H9 (cell line): ENCODE data around the gene PDE4A. TPM values are rescaled to one million over a fixed set of nuclear protein-coding genes. Genes with fewer than 3 reads are reported as not detected.

Source experiments
- DNase-seq: peaks from one replicate; pipeline ENCODE4 v3.0.0-alpha.2; 2017
- H2AFZ ChIP-seq: one replicate; pipeline ENCODE4 v1.6.1; 2013; ENCODE audit warnings: mild to moderate bottlenecking, low read length, control low read depth, moderate library complexity
- H2AK5ac ChIP-seq: 2 replicates; pipeline ENCODE4 v1.6.1; 2013; ENCODE audit warnings: low read length, control low read depth, mixed read lengths; ENCODE audit not compliant: insufficient read length
- H2BK120ac ChIP-seq: one replicate; pipeline ENCODE4 v1.6.1; 2013; ENCODE audit warnings: low read depth, mild to moderate bottlenecking, low read length, control low read depth, inconsistent platforms; ENCODE audit not compliant: poor library complexity, severe bottlenecking
- H2BK12ac ChIP-seq: 2 replicates; pipeline ENCODE4 v1.6.1; 2013; ENCODE audit warnings: low read length, control low read depth, mixed read lengths, low read depth; ENCODE audit not compliant: insufficient read length
- H2BK15ac ChIP-seq: 2 replicates; pipeline ENCODE4 v1.6.1; 2013; ENCODE audit warnings: low read depth, low read length, control low read depth
- H2BK20ac ChIP-seq: one replicate; pipeline ENCODE4 v1.6.1; 2013; ENCODE audit warnings: low read depth, mild to moderate bottlenecking, low read length, control low read depth, inconsistent platforms; ENCODE audit not compliant: poor library complexity, severe bottlenecking
- H2BK5ac ChIP-seq: 2 replicates; pipeline ENCODE4 v1.6.1; 2013; ENCODE audit warnings: low read length, control low read depth, mixed read lengths; ENCODE audit not compliant: insufficient read length
- H3K14ac ChIP-seq: 2 replicates; pipeline ENCODE4 v1.6.1; 2013; ENCODE audit warnings: low read length, control low read depth; ENCODE audit not compliant: insufficient read depth
- H3K18ac ChIP-seq: 2 replicates; pipeline ENCODE4 v1.6.1; 2013; ENCODE audit warnings: low read depth, mild to moderate bottlenecking, mixed read lengths, low read length, control low read depth; ENCODE audit not compliant: insufficient read length
- H3K23ac ChIP-seq: 2 replicates; pipeline ENCODE4 v1.6.1; 2013; ENCODE audit warnings: low read length, control low read depth, mixed read lengths, low read depth; ENCODE audit not compliant: insufficient read length
- H3K23me2 ChIP-seq: 2 replicates; pipeline ENCODE4 v1.6.1; 2013; ENCODE audit warnings: low read depth, mild to moderate bottlenecking, mixed read lengths, low read length, control low read depth; ENCODE audit not compliant: insufficient read length, poor library complexity, severe bottlenecking
- H3K27ac ChIP-seq: 2 replicates; pipeline ENCODE4 v1.5.1; 2013; ENCODE audit warnings: low read length, control low read depth, mixed read lengths, low read depth; ENCODE audit not compliant: insufficient read length
- H3K27me3 ChIP-seq: 2 replicates; pipeline ENCODE4 v1.6.1; 2013; ENCODE audit warnings: low read length, control low read depth, inconsistent platforms; ENCODE audit not compliant: insufficient read depth
- H3K4ac ChIP-seq: 2 replicates; pipeline ENCODE4 v1.6.1; 2013; ENCODE audit warnings: low read depth, mild to moderate bottlenecking, control low read depth, inconsistent platforms, low read length, moderate library complexity
- H3K4me1 ChIP-seq: 2 replicates; pipeline ENCODE4 v1.6.1; 2013; ENCODE audit warnings: low read length, control low read depth, inconsistent platforms; ENCODE audit not compliant: insufficient read depth
- H3K4me2 ChIP-seq: 2 replicates; pipeline ENCODE4 v1.6.1; 2013; ENCODE audit warnings: low read length, control low read depth, mixed read lengths; ENCODE audit not compliant: insufficient read length, insufficient read depth
- H3K56ac ChIP-seq: 2 replicates; pipeline ENCODE4 v1.6.1; 2013; ENCODE audit warnings: low read depth, mild to moderate bottlenecking, mixed read lengths, low read length, control low read depth; ENCODE audit not compliant: insufficient read length
- H3K79me1 ChIP-seq: 2 replicates; pipeline ENCODE4 v1.6.1; 2013; ENCODE audit warnings: low read depth, mild to moderate bottlenecking, moderate library complexity, low read length, control low read depth, inconsistent platforms; ENCODE audit not compliant: insufficient read depth, poor library complexity, severe bottlenecking
- H3K79me2 ChIP-seq: 2 replicates; pipeline ENCODE4 v1.6.1; 2013; ENCODE audit warnings: low read length, control low read depth, inconsistent platforms; ENCODE audit not compliant: insufficient read depth
- H3K9ac ChIP-seq: 2 replicates; pipeline ENCODE4 v1.6.1; 2013; ENCODE audit warnings: low read length, control low read depth, mixed read lengths; ENCODE audit not compliant: insufficient read length; ENCODE audit errors: extremely low read depth
- H3K9me3 ChIP-seq: one replicate; pipeline ENCODE4 v1.6.1; 2013; ENCODE audit warnings: low read depth, low read length, inconsistent platforms; ENCODE audit not compliant: control insufficient read depth
- H3T11ph ChIP-seq: one replicate; pipeline ENCODE4 v1.6.1; 2013; ENCODE audit warnings: mild to moderate bottlenecking, low read length, control low read depth, inconsistent platforms
- H4K20me1 ChIP-seq: one replicate; pipeline ENCODE4 v1.6.1; 2013; ENCODE audit not compliant: control insufficient read depth, insufficient read length, insufficient read depth
- H4K5ac ChIP-seq: 2 replicates; pipeline ENCODE4 v1.6.1; 2013; ENCODE audit warnings: low read depth, mild to moderate bottlenecking, mixed read lengths, low read length, control low read depth; ENCODE audit not compliant: insufficient read length
- H4K8ac ChIP-seq: replicated peaks from 2 replicates; pipeline ENCODE4 v1.6.1; 2013; ENCODE audit warnings: low read length, control low read depth, mixed read lengths, low read depth; ENCODE audit not compliant: insufficient read length
- H4K91ac ChIP-seq: 2 replicates; pipeline ENCODE4 v1.6.1; 2013; ENCODE audit warnings: low read depth, mild to moderate bottlenecking, moderate library complexity, mixed read lengths, low read length, control low read depth; ENCODE audit not compliant: insufficient read length
- H3K27ac Mint-ChIP-seq, 3 experiments: 2 replicates in 2 of 3; 3 replicates in 1 of 3; pipeline ENCODE4 v1.8.0; 2020 to 2021; ENCODE audit warnings: mixed read lengths in 3 of 3, mild to moderate bottlenecking in 1 of 3, moderate library complexity in 1 of 3
- H3K27me3 Mint-ChIP-seq: 2 replicates; pipeline ENCODE4 v1.8.0; 2021; ENCODE audit warnings: low read depth, mild to moderate bottlenecking, moderate library complexity, mixed read lengths
- H3K36me3 Mint-ChIP-seq, 3 experiments: 2 replicates in 2 of 3; 3 replicates in 1 of 3; pipeline ENCODE4 v1.8.0; 2020 to 2021; ENCODE audit warnings: low read depth in 3 of 3, mixed read lengths in 3 of 3; ENCODE audit not compliant: insufficient read depth in 1 of 3
- H3K4me1 Mint-ChIP-seq, 2 experiments: 2 replicates each; pipeline ENCODE4 v1.8.0; 2020; ENCODE audit warnings: mixed read lengths in 2 of 2
- H3K4me3 Mint-ChIP-seq, 2 experiments: 2 replicates in 1 of 2; 3 replicates in 1 of 2; pipeline ENCODE4 v1.8.0; 2020 to 2021; ENCODE audit warnings: mild to moderate bottlenecking in 2 of 2, mixed read lengths in 2 of 2, moderate library complexity in 1 of 2
- H3K9me3 Mint-ChIP-seq, 2 experiments: 2 replicates in 1 of 2; 3 replicates in 1 of 2; pipeline ENCODE4 v1.8.0; 2020; ENCODE audit warnings: mild to moderate bottlenecking in 2 of 2, mixed read lengths in 2 of 2, moderate library complexity in 1 of 2
- CTCF ChIP-seq: fragments of 200-600 bp; sonication (generic); conservative IDR thresholded peaks from 3 replicates; pipeline ENCODE4 v1.8.0; 2021; ENCODE audit warnings: antibody characterized with exemption, mild to moderate bottlenecking
- WGBS: extraction: QIAGEN DNeasy Blood & Tissue Kit; methylation state at CpG from one replicate; pipeline ENCODE4 v1.1.7; 2013; ENCODE audit warnings: missing lambda C conversion rate, low lambda C conversion rate, mixed read lengths; ENCODE audit not compliant: insufficient read length; ENCODE audit errors: extremely low coverage; 5-methylcytosine and 5-hydroxymethylcytosine counted together
- total RNA-seq: library from RNA; stranded (reverse); gene quantifications from 2 replicates; pipeline ENCODE4 v1.2.1, GENCODE V29; 2021

The PDE4A gene
- total RNA-seq, 1 experiment from 2014 or later: 8.5 TPM

GRCh38 chr19:10406191-10406590 lies 14.1 kb upstream of the PDE4A start:
- no peak overlapping the region for H3K14ac ChIP-seq
- no peak overlapping the region for H4K91ac ChIP-seq
- no peak overlapping the region for H3K18ac ChIP-seq
- no peak overlapping the region for H2BK20ac ChIP-seq
- H3K79me2 ChIP-seq: peaks cover 11% of the 10 kb centered on the region; the same call in 1 of the 2 replicates
- H3K27ac ChIP-seq: no peak overlapping the region
- no peaks in the 10 kb centered on the region for H4K20me1 ChIP-seq
- H2BK12ac ChIP-seq: no peak overlapping the region
- Mint-ChIP-seq H3K36me3 (peaks cover 0 to 13% (median 4%) of the 10 kb centered on the region in 3 experiments; a peak in 4 of 7 replicates), H3K27me3 (peaks cover 62% of the 10 kb centered on the region), H3K4me1 (peaks cover 15 to 19% of the 10 kb centered on the region in 2 experiments), H3K27ac (no peak overlapping the region), H3K4me3 (no peak overlapping the region), H3K9me3 (no peaks in the 10 kb centered on the region)
- WGBS: no CpG with 5 or more reads among the region's 6 CpGs
- no peak overlapping the region for H3K9ac ChIP-seq
- no peaks in the 10 kb centered on the region; the same call in 1 of the 2 replicates for H3K27me3 ChIP-seq
- H3K4me2 ChIP-seq: no peak overlapping the region
- H2AFZ ChIP-seq: no peak overlapping the region
- H4K8ac ChIP-seq: no peak overlapping the region
- H3T11ph ChIP-seq: no peak overlapping the region
- H3K4ac ChIP-seq: no peak overlapping the region
- no peaks in the 10 kb centered on the region for H3K9me3 ChIP-seq
- H2BK120ac ChIP-seq: no peak overlapping the region
- TF ChIP-seq CTCF: no peak
- no peak overlapping the region for H3K23ac ChIP-seq
- H3K4me1 ChIP-seq: no peaks in the 10 kb centered on the region; the same call in 1 of the 2 replicates
- no peak overlapping the region for H3K56ac ChIP-seq
- H2BK15ac ChIP-seq: no peak overlapping the region
- H2AK5ac ChIP-seq: no peak overlapping the region
- H3K79me1 ChIP-seq: peaks cover 10% of the 10 kb centered on the region
- no peak overlapping the region for H2BK5ac ChIP-seq
- DNase-seq: no peak
- no peak overlapping the region for H4K5ac ChIP-seq
- peaks cover 24% of the 10 kb centered on the region for H3K23me2 ChIP-seq
